K562 (cell line): ENCODE results near the gene PATL2. TPM values are rescaled to one million over a fixed set of nuclear protein-coding genes. Genes with fewer than 3 reads are reported as not detected.

Experiments
- CREM ChIP-seq: IDR thresholded peaks from 2 replicates; pipeline ENCODE4 v1.6.1; 2014; ENCODE audit warnings: antibody characterized with exemption, low read depth
- FUS ChIP-seq: fragments of 200-400 bp; formaldehyde crosslinking; optimal IDR thresholded peaks from 2 replicates; pipeline ENCODE3; 2017; ENCODE audit warnings: low read depth, low read length
- GABPA ChIP-seq: fragments of 200-800 bp; sonication (Bioruptor generic); conservative IDR thresholded peaks from 2 replicates; pipeline ENCODE4 v1.6.1; 2016; ENCODE audit warnings: low read depth, missing genetic modification characterization, missing compliant biosample characterization
- HNRNPLL ChIP-seq: fragments of 200-400 bp; formaldehyde crosslinking; IDR thresholded peaks from 2 replicates; pipeline ENCODE4 v1.6.1; 2017; ENCODE audit warnings: low read length, low read depth, mild to moderate bottlenecking; ENCODE audit not compliant: poor library complexity, severe bottlenecking
- KDM2B ChIP-seq: fragments of 250-450 bp; sonication (Bioruptor Pico); IDR thresholded peaks from 2 replicates; pipeline ENCODE4 v1.8.0; 2021; ENCODE audit warnings: mild to moderate bottlenecking, moderate library complexity
- L3MBTL2 ChIP-seq: fragments of 450-650 bp; IDR thresholded peaks from 2 replicates; pipeline ENCODE4 v1.6.1; 2016; ENCODE audit warnings: mild to moderate bottlenecking, moderate library complexity
- MTF1 ChIP-seq: fragments of 250-450 bp; sonication (Bioruptor Pico); IDR thresholded peaks from 2 replicates; pipeline ENCODE4 v1.9.0; 2021; ENCODE audit warnings: moderate library complexity, mild to moderate bottlenecking, inconsistent platforms, borderline replicate concordance
- MYBL2 ChIP-seq, 2 experiments: fragments of 450-650 bp in 1 of 2; sonication (generic) in 1 of 2; formaldehyde crosslinking in 1 of 2; IDR thresholded peaks; 2 replicates each; pipeline versions ENCODE4 v1.6.1 to v1.8.1; 2017 to 2022; ENCODE audit warnings: borderline replicate concordance in 1 of 2, inconsistent platforms in 1 of 2, low read depth in 1 of 2, mild to moderate bottlenecking in 1 of 2, missing genetic modification reagents in 1 of 2, moderate library complexity in 1 of 2
- NEUROD1 ChIP-seq: fragments of 150-350 bp; IDR thresholded peaks from 2 replicates; pipeline ENCODE4 v1.6.1; 2014; ENCODE audit warnings: borderline replicate concordance, low read length, low read depth; ENCODE audit not compliant: partially characterized antibody
- PCBP2 ChIP-seq: fragments of 200-400 bp; formaldehyde crosslinking; IDR thresholded peaks from 2 replicates; pipeline ENCODE4 v1.6.1; 2018; ENCODE audit warnings: low read length, low read depth, mild to moderate bottlenecking, moderate library complexity; ENCODE audit not compliant: poor library complexity, severe bottlenecking
- PML ChIP-seq: IDR thresholded peaks from 2 replicates; pipeline ENCODE4 v1.6.1; 2012; ENCODE audit warnings: low read length, inconsistent platforms
- PRMT5 ChIP-seq: sonication (generic); formaldehyde crosslinking; IDR thresholded peaks from 2 replicates; pipeline ENCODE4 v1.5.0; 2020; ENCODE audit warnings: missing genetic modification reagents
- PTTG1 ChIP-seq: fragments of 450-650 bp; IDR thresholded peaks from 2 replicates; pipeline ENCODE4 v1.6.1; 2016; ENCODE audit warnings: low read depth, mild to moderate bottlenecking, missing genetic modification characterization, missing compliant biosample characterization
- ZFPM2 ChIP-seq: fragments of 250-450 bp; sonication (Bioruptor Pico); IDR thresholded peaks from 2 replicates; pipeline ENCODE4 v1.5.1; 2022; ENCODE audit warnings: mild to moderate bottlenecking
- ZNF12 ChIP-seq: sonication (generic); formaldehyde crosslinking; IDR thresholded peaks from 2 replicates; pipeline ENCODE4 v1.4.0; 2020; ENCODE audit warnings: mild to moderate bottlenecking, missing genetic modification reagents
- ZNF175 ChIP-seq: fragments of 200-800 bp; sonication (Bioruptor generic); IDR thresholded peaks from 2 replicates; pipeline ENCODE4 v1.6.1; 2016; ENCODE audit warnings: low read depth, mild to moderate bottlenecking, missing genetic modification characterization, missing compliant biosample characterization
- ZNF311 ChIP-seq: fragments of 250-450 bp; sonication (Bioruptor Pico); IDR thresholded peaks from 2 replicates; pipeline ENCODE4 v1.4.0; 2020; ENCODE audit warnings: mild to moderate bottlenecking, moderate library complexity
- ZNF408 ChIP-seq: fragments of 250-450 bp; sonication (Bioruptor Pico); IDR thresholded peaks from 2 replicates; pipeline ENCODE4 v1.4.0; 2020; ENCODE audit warnings: low read depth, mild to moderate bottlenecking, moderate library complexity
- ZNF830 ChIP-seq: fragments of 250-450 bp; sonication (Bioruptor Pico); IDR thresholded peaks from 2 replicates; pipeline ENCODE4 v1.5.0; 2021; ENCODE audit warnings: mild to moderate bottlenecking
- polyA plus RNA-seq, 8 experiments: library from polyadenylated mRNA; depleted of rRNA in 4 of 8; stranded (reverse) in 5 of 8; unstranded in 3 of 8; fragments of >200 nt; fragmentation: Nextera tagmentation in 2 of 8; fragmentation: Illumina TruSeq in 1 of 8; extraction: Ambion mirVana in 2 of 8; extraction: Trizol in 1 of 8; gene quantifications; 2 replicates each; pipeline versions ENCODE4 v1.2.1 to v1.2.3, GENCODE V29; 2011 to 2014; ENCODE audit warnings: inconsistent platforms in 1 of 8, missing spikeins in 1 of 8
- total RNA-seq, 7 experiments: library from RNA; depleted of rRNA in 6 of 7; stranded (reverse); fragments of >200 nt in 6 of 7; fragmentation: Illumina TruSeq in 2 of 7; extraction: Trizol in 2 of 7; gene quantifications; 2 replicates each; pipeline versions ENCODE4 v1.2.1 to v1.2.3, GENCODE V29; 2011 to 2021; ENCODE audit warnings: low replicate concordance in 1 of 7
- TF ChIP-seq, protein P1 (sequence below): sonication (generic); formaldehyde crosslinking; IDR thresholded peaks from 2 replicates; pipeline ENCODE4 v1.9.0; 2022; ENCODE audit warnings: mild to moderate bottlenecking, missing genetic modification reagents
- TF ChIP-seq, protein P2 (sequence below): fragments of 150-350 bp; IDR thresholded peaks from 2 replicates; pipeline ENCODE4 v1.6.1; 2014; ENCODE audit warnings: low read depth, mild to moderate bottlenecking, low read length, borderline replicate concordance
- TF ChIP-seq, protein P3 (sequence below): sonication (generic); formaldehyde crosslinking; IDR thresholded peaks from 2 replicates; pipeline ENCODE4 v1.8.0; 2022; ENCODE audit warnings: missing genetic modification reagents, mild to moderate bottlenecking, moderate library complexity, borderline replicate concordance

PATL2 gene
- total and polyA plus RNA-seq, 9 of the 15 experiments (the other 6 are each of a cell fraction or from before 2014, with no cell fraction given): 0.42 to 1.1 (median 0.86) TPM

DNA sequence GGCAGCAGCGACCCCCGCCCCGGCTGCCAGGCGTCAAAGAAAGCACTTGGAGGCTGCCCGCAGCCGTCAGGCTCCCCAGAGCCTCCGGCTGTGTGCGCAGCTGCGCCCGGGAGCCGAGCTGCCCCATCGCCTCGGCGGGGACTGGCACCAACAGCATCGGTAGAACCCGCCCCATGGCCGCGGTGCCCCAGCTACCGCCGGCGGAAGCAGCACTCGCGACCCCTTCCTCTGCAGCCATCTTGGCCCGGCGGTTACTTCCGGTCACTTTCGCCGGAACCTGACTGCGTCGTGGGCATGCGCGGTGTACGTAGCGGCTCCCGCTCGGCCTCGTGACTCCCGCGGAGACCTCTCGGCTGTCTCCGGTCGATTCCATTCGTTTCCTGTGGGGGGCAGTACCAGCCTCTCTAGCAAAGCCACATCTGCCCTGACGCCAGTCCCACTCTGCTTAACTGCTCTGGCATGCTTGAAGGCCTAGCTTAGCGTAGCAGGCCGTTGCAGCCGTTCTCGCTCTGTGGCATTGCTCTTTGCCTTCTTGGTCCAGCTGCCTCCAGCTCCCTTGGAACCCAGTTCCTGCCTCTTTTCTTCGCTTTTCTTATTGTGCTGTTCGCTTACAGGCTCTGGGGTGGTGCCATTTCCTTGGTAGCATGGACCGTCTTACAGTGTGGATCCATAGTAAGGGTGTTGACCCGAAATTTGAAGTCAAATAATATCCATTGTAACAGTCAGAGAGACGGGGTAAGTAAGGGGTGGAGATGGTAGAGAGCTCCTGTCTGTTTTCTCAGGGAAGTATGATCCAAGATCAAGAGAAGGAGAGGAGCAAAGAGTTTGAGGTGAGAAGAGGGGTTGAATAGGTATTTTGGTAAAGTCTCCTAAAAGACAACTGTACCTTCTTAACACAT lies 47.5 kb downstream of the PATL2 start, which contains the start of gene SPG11 (continued):
- TF ChIP-seq GABPA (tag): peak; percentile 95
- TF ChIP-seq PRMT5 (CRISPR knock-in tag): no peak
- TF ChIP-seq L3MBTL2: peak; percentile 99
- TF ChIP-seq MYBL2 (IDR thresholded peaks at IDR 0.05; ENCODE audit: low read depth): peak; percentile 75; the same call in 1 of the 2 replicates
- no peak for TF ChIP-seq MYBL2 (CRISPR knock-in tag; IDR thresholded peaks at IDR 0.05; ENCODE audit: borderline replicate concordance)
- TF ChIP-seq ZNF12 (CRISPR knock-in tag): no peak
- peak; percentile 88; the same call in 1 of the 2 replicates for TF ChIP-seq ZNF830
- TF ChIP-seq ZNF408 (CRISPR knock-in tag): no peak
- TF ChIP-seq NEUROD1: peak; percentile 60
- TF ChIP-seq PML: peak; percentile 77; the same call in 1 of the 2 replicates
- 0 out of 2 replicates have a peak, but pooled peaks have one; percentile 27 for TF ChIP-seq ZFPM2 (CRISPR knock-in tag)
- TF ChIP-seq FUS: no peak
- TF ChIP-seq, protein P1, sequence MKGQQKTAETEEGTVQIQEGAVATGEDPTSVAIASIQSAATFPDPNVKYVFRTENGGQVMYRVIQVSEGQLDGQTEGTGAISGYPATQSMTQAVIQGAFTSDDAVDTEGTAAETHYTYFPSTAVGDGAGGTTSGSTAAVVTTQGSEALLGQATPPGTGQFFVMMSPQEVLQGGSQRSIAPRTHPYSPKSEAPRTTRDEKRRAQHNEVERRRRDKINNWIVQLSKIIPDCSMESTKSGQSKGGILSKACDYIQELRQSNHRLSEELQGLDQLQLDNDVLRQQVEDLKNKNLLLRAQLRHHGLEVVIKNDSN (CRISPR knock-in tag): peak; percentile 96
- peak; percentile 62; the same call in 1 of the 2 replicates for TF ChIP-seq PTTG1
- TF ChIP-seq ZNF175 (CRISPR knock-in tag): peak; percentile 92
- no peak for TF ChIP-seq PCBP2
- TF ChIP-seq, protein P2, sequence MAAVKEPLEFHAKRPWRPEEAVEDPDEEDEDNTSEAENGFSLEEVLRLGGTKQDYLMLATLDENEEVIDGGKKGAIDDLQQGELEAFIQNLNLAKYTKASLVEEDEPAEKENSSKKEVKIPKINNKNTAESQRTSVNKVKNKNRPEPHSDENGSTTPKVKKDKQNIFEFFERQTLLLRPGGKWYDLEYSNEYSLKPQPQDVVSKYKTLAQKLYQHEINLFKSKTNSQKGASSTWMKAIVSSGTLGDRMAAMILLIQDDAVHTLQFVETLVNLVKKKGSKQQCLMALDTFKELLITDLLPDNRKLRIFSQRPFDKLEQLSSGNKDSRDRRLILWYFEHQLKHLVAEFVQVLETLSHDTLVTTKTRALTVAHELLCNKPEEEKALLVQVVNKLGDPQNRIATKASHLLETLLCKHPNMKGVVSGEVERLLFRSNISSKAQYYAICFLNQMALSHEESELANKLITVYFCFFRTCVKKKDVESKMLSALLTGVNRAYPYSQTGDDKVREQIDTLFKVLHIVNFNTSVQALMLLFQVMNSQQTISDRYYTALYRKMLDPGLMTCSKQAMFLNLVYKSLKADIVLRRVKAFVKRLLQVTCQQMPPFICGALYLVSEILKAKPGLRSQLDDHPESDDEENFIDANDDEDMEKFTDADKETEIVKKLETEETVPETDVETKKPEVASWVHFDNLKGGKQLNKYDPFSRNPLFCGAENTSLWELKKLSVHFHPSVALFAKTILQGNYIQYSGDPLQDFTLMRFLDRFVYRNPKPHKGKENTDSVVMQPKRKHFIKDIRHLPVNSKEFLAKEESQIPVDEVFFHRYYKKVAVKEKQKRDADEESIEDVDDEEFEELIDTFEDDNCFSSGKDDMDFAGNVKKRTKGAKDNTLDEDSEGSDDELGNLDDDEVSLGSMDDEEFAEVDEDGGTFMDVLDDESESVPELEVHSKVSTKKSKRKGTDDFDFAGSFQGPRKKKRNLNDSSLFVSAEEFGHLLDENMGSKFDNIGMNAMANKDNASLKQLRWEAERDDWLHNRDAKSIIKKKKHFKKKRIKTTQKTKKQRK: no peak
- peak; percentile 62; the same call in 1 of the 2 replicates for TF ChIP-seq CREM
- no peak for TF ChIP-seq KDM2B (CRISPR knock-in tag)
- no peak for TF ChIP-seq MTF1
- TF ChIP-seq ZNF311 (CRISPR knock-in tag): no peak
- peak; percentile 79 for TF ChIP-seq HNRNPLL
- TF ChIP-seq, protein P3, sequence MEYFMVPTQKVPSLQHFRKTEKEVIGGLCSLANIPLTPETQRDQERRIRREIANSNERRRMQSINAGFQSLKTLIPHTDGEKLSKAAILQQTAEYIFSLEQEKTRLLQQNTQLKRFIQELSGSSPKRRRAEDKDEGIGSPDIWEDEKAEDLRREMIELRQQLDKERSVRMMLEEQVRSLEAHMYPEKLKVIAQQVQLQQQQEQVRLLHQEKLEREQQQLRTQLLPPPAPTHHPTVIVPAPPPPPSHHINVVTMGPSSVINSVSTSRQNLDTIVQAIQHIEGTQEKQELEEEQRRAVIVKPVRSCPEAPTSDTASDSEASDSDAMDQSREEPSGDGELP (CRISPR knock-in tag): peak; percentile 82
